ENCODE measurements around the gene XRCC1. TPM values are rescaled to one million over a fixed set of nuclear protein-coding genes. Genes with fewer than 3 reads are reported as not detected.
A peak's percentile ranks its signal among the peaks of the same experiment; 100 is the strongest.

Gene XRCC1
- total and polyA plus RNA-seq, 11 donors = 11.2 to 21.3 (median 16.6) TPM

GRCh38 chr19:43545981-43546380 lies 29.3 kb downstream of the XRCC1 start:
- peak in 1 of 4 donors; percentile 30 for ATAC-seq
- Histone ChIP-seq H3K4me3 (no peak overlapping the region), H3K4me1 (no peaks in the 10 kb centered on the region), H3K27me3 (no peaks in the 10 kb centered on the region), H3K36me3 (peaks cover 0 to 73% (median 66%) of the 10 kb centered on the region in 9 donors), H3K27ac (no peak overlapping the region), H3K9me3 (no peaks in the 10 kb centered on the region)
- peak in 1 of 5 donors; percentile 6 for DNase-seq
- intact Hi-C loops (cut with DNase I) = no loop called here
- WGBS, 4 donors = 63 to 80% (median 71%) methylated on average over 2 of the region's 2 CpGs
- TF ChIP-seq, protein P1, sequence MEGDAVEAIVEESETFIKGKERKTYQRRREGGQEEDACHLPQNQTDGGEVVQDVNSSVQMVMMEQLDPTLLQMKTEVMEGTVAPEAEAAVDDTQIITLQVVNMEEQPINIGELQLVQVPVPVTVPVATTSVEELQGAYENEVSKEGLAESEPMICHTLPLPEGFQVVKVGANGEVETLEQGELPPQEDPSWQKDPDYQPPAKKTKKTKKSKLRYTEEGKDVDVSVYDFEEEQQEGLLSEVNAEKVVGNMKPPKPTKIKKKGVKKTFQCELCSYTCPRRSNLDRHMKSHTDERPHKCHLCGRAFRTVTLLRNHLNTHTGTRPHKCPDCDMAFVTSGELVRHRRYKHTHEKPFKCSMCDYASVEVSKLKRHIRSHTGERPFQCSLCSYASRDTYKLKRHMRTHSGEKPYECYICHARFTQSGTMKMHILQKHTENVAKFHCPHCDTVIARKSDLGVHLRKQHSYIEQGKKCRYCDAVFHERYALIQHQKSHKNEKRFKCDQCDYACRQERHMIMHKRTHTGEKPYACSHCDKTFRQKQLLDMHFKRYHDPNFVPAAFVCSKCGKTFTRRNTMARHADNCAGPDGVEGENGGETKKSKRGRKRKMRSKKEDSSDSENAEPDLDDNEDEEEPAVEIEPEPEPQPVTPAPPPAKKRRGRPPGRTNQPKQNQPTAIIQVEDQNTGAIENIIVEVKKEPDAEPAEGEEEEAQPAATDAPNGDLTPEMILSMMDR (IDR thresholded peaks at IDR 0.05) = no peak
- no peak for TF ChIP-seq POLR2A (IDR thresholded peaks at IDR 0.05)

DNA sequence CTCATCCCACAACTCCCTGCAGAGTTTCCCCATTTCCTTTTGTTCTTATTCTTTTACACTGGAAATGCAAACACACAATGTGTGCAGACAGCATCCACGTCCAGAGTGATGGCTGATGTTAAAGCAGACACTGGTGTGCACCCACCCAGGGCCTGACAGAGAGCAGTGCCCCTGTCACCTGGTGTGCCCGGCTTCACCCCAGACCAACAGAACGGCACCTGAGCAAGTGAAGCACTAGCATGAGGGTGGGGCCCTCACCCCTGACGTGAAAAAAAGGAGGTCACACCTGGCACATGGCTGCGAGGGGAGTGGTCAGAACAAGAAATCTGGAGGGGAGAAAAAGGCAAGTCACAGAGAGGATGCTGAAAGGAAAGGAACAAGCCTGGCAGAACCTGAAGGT lies 30.1 kb downstream of the XRCC1 start:
- Histone ChIP-seq H3K9me3 (no peaks in the 10 kb centered on the region), H3K36me3 (peaks cover 0 to 73% (median 65%) of the 10 kb centered on the region in 9 donors), H3K27ac (no peak overlapping the region), H3K27me3 (no peaks in the 10 kb centered on the region), H3K4me1 (no peaks in the 10 kb centered on the region), H3K4me3 (no peak overlapping the region)
- no peak for TF ChIP-seq POLR2A (IDR thresholded peaks at IDR 0.05)
- TF ChIP-seq, protein P1 (IDR thresholded peaks at IDR 0.05) = no peak
- no peak for ATAC-seq
- 89 to 92% (median 90%) methylated on average over 5 of the region's 5 CpGs for WGBS, 4 donors
- intact Hi-C loops (cut with DNase I) = no loop called here
- peak in 1 of 5 donors; percentile 14 for DNase-seq

- no peak overlapping the region for H3K4me3 ChIP-seq
- H3K27me3 ChIP-seq = no peaks in the 10 kb centered on the region
- ATAC-seq = no peak
- peaks cover 0 to 71% (median 62%) of the 10 kb centered on the region in 9 donors for H3K36me3 ChIP-seq
- H3K4me1 ChIP-seq = no peaks in the 10 kb centered on the region
- H3K27ac ChIP-seq = no peak overlapping the region
- TF ChIP-seq, protein P1 (IDR thresholded peaks at IDR 0.05) = no peak
- TF ChIP-seq POLR2A (IDR thresholded peaks at IDR 0.05) = no peak
- no peak for DNase-seq
- 92 to 95% (median 95%) methylated on average over 9 of the region's 9 CpGs for WGBS, 4 donors
- intact Hi-C loops (cut with DNase I) = no loop called here
- peaks cover 0 to 6% (median 3%) of the 10 kb centered on the region in 12 donors for H3K9me3 ChIP-seq
These were observed 31.2 kb downstream of the XRCC1 start for GRCh38 chr19:43544077-43544476.

DNA sequence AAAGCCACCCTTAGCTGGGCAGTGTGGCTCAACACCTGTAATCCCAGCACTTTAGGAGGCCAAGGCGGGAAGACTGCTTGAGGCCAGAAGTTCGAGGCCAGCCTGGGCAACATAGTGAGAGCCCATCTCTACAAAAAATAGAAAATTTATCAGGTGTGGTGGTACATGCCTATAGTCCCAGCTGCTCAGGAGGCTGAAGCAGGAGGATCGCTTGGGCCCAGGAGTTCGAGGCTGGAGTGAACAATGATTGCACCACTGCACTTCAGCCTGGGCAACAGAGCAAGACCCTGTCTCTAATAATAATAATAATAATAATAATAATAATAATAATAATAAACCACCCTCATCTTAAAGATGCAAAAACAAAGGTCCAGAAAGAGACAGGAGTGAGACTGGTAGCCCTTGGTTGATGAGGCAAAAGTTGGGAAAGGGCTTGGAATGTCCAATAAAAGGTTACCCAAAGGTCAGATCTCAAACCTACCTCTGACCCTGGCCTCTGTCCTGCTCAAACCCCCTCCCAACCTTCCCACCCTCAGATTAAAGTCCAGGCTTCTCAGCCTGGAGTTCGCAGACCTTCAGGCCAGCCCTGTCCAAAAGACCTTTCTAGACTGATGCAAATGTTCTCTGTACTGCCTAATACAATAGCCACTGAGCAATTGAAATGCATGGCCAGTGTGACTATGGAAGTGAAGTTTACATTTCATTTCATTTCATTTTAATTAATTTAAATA lies 33.2 kb downstream of the XRCC1 start:
- no peak overlapping the region for H3K4me3 ChIP-seq
- DNase-seq = peak in 1 of 5 donors; percentile 15
- TF ChIP-seq POLR2A (IDR thresholded peaks at IDR 0.05) = no peak
- TF ChIP-seq, protein P1 (IDR thresholded peaks at IDR 0.05) = no peak
- intact Hi-C loops (cut with DNase I) = no loop called here
- no peaks in the 10 kb centered on the region for H3K27me3 ChIP-seq
- H3K27ac ChIP-seq = no peak overlapping the region
- ATAC-seq = no peak
- H3K4me1 ChIP-seq = no peaks in the 10 kb centered on the region
- peaks cover 0 to 85% (median 72%) of the 10 kb centered on the region in 9 donors for H3K36me3 ChIP-seq
- peaks cover 0 to 13% (median 10%) of the 10 kb centered on the region in 12 donors for H3K9me3 ChIP-seq
- WGBS, 4 donors = 96 to 98% (median 97%) methylated on average over 5 of the region's 5 CpGs

Measured in heart left ventricle (tissue), 16 donors.